Breast epithelium (tissue), 4 donors: ENCODE data around the gene RBPJ. TPM values are rescaled to one million over a fixed set of nuclear protein-coding genes. Genes with fewer than 3 reads are reported as not detected.

ENCODE experiments used
- DNase-seq, 2 donors: peaks; one replicate each; pipeline ENCODE4 v3.0.0-alpha.2; 2019; ENCODE audit warnings: low spot score in 2 of 2
- H3K27ac ChIP-seq, 2 donors: fragments of 200-600 bp; sonication (generic) in 1 of 2; one replicate each; pipeline ENCODE4 v1.5.1; 2016 to 2019; ENCODE audit warnings: mild to moderate bottlenecking in 1 of 2
- H3K27me3 ChIP-seq, 2 donors: fragments of 200-600 bp; sonication (generic) in 1 of 2; one replicate each; pipeline versions ENCODE4 v1.5.1 to v1.6.0; 2017 to 2019; ENCODE audit warnings: control low read depth in 1 of 2, mild to moderate bottlenecking in 1 of 2
- H3K36me3 ChIP-seq: fragments of 200-600 bp; one replicate; pipeline ENCODE4 v1.5.1; 2019
- H3K4me1 ChIP-seq, 2 donors: fragments of 200-600 bp; sonication (generic); one replicate each; pipeline ENCODE4 v1.5.1; 2016 to 2019; ENCODE audit warnings: control low read depth in 1 of 2
- H3K4me3 ChIP-seq, 3 donors: fragments of 200-600 bp; sonication (generic); 1 replicate in 2 of 3; 2 replicates in 1 of 3; pipeline ENCODE4 v1.5.1; 2016 to 2019; ENCODE audit warnings: mild to moderate bottlenecking in 3 of 3, moderate library complexity in 2 of 3
- H3K9me3 ChIP-seq, 2 donors: fragments of 200-600 bp; sonication (generic) in 1 of 2; one replicate each; pipeline ENCODE4 v1.5.1; 2016 to 2019; ENCODE audit warnings: control low read depth in 1 of 2
- POLR2A ChIP-seq: fragments of 450-650 bp; IDR thresholded peaks from one replicate; pipeline ENCODE4 v1.6.1; 2016; ENCODE audit warnings: antibody characterized with exemption, mild to moderate bottlenecking, moderate library complexity
- POLR2AphosphoS5 ChIP-seq, 3 donors: sonication (generic); formaldehyde crosslinking; IDR thresholded peaks; one replicate each; pipeline ENCODE4 v1.6.1; 2017; ENCODE audit warnings: antibody characterized with exemption in 3 of 3
- intact Hi-C: fragments of 100-400 bp; cut with DNase I; formaldehyde crosslinking; loops from one replicate; pipeline ENCODE4 v1.15.1; 2023; ENCODE audit warnings: low total_unique reads
- total RNA-seq, 3 donors: library from RNA; depleted of rRNA; stranded (reverse); fragments of >200 nt; gene quantifications; one replicate each; pipeline ENCODE4 v1.1.0, GENCODE V29; 2016
- TF ChIP-seq, protein P1 (sequence below), 3 donors: fragments of 450-650 bp; IDR thresholded peaks; one replicate each; pipeline ENCODE4 v1.5.1; 2016 to 2017; ENCODE audit warnings: antibody characterized with exemption in 3 of 3, mild to moderate bottlenecking in 3 of 3, moderate library complexity in 3 of 3

Gene RBPJ
- total RNA-seq, 3 donors from 2014 or later = 64.9 to 143 (median 88.7) TPM

DNA sequence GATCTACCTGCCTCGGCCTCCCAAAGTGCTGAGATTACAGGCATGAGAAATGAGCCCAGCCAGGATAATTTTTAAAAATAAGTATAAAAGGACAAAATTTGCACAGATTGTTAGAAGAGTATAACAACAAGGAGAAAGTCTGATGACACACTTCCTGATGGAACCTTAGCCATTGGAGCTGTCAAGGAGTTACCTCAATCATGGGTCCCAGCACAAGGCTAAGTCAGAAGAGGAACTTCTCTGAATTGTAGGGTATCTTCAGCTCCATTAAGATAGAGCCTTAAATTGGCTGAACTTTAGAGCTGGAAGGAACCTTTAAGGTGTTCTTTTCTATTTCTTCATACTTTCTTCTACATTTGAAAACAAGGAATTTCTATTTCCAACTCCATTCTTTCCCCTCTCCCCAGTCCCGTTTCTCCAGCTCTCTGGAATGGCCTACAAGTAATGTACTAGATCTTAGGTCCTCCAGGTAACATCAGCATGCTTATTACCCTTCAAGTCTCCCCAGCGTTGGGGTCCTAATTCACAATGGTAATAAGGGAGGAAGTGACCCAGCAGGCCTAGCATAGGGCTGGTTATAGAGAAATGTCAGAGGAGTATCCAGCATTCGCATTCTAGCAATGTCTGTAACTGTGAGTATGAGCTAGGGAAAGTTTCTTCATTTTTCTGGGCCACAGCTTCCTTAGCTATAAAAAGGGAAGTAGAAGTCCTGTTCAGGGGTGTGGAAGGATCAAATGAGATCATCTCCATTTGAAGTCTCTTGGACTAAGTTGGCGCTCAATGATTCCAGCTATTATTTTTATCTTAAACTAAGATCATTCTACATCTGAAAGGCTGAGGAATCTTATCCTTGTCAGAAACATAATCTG lies 18.5 kb upstream of the RBPJ start:
- no peak for DNase-seq
- TF ChIP-seq POLR2AphosphoS5 (IDR thresholded peaks at IDR 0.05) (no peak), POLR2A (no peak)
- TF ChIP-seq, protein P1, sequence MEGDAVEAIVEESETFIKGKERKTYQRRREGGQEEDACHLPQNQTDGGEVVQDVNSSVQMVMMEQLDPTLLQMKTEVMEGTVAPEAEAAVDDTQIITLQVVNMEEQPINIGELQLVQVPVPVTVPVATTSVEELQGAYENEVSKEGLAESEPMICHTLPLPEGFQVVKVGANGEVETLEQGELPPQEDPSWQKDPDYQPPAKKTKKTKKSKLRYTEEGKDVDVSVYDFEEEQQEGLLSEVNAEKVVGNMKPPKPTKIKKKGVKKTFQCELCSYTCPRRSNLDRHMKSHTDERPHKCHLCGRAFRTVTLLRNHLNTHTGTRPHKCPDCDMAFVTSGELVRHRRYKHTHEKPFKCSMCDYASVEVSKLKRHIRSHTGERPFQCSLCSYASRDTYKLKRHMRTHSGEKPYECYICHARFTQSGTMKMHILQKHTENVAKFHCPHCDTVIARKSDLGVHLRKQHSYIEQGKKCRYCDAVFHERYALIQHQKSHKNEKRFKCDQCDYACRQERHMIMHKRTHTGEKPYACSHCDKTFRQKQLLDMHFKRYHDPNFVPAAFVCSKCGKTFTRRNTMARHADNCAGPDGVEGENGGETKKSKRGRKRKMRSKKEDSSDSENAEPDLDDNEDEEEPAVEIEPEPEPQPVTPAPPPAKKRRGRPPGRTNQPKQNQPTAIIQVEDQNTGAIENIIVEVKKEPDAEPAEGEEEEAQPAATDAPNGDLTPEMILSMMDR (IDR thresholded peaks at IDR 0.05) = no peak
- H3K27me3 ChIP-seq = no peaks in the 10 kb centered on the region
- intact Hi-C loops = no loop called here
- H3K9me3 ChIP-seq = no peaks in the 10 kb centered on the region
- H3K4me1 ChIP-seq = no peaks in the 10 kb centered on the region
- H3K36me3 ChIP-seq = no peaks in the 10 kb centered on the region
- no peak overlapping the region for H3K4me3 ChIP-seq
- H3K27ac ChIP-seq = no peak overlapping the region

- no peaks in the 10 kb centered on the region for H3K9me3 ChIP-seq
- no peak for DNase-seq
- H3K36me3 ChIP-seq = no peaks in the 10 kb centered on the region
- TF ChIP-seq, protein P1 (IDR thresholded peaks at IDR 0.05) = no peak
- TF ChIP-seq POLR2A = no peak
- TF ChIP-seq POLR2AphosphoS5 (IDR thresholded peaks at IDR 0.05) = no peak
- intact Hi-C loops = no loop called here
- H3K27me3 ChIP-seq = no peaks in the 10 kb centered on the region
- H3K4me1 ChIP-seq = no peaks in the 10 kb centered on the region
- no peak overlapping the region for H3K27ac ChIP-seq
- no peak overlapping the region for H3K4me3 ChIP-seq
These were observed 17.8 kb upstream of the RBPJ start for GRCh38 chr4:26303008-26303407.

DNA sequence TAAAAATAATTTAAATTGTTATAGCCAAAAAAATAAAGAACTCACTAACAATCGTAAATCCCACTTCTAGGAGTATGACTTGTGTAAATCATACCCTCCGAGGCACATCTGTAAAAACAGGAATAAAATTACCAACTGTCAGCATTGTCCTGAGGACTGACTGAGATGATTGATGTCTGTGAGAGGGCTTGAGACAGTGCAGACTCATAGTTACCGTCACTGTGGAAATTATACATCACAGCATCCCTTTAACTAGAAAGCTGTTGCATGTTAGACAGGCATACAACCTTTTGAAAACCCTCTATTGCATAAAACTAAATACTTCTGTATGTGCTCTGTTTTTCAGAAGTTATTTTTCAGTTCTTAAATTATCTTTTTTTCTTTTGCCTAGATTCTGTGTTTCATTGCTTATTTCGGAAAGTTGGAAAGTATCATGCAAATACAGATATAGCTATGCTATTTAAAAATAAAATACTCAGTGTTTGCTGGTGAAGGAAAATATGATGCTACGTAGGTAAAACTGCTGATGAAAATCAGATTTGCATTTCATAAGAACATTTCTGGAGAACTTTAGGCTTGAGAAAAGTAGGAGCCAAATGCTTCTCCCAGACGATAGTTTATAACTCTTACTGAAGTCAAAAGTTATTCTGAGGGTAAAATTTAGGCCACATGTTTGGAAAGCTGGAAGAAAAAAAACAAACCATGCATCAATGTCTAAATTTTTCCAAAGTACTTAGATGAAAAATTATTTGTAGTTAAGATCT lies 13.6 kb upstream of the RBPJ start:
- Histone ChIP-seq H3K4me3 (no peak overlapping the region), H3K27ac (no peak overlapping the region), H3K9me3 (no peaks in the 10 kb centered on the region), H3K36me3 (no peaks in the 10 kb centered on the region), H3K4me1 (no peaks in the 10 kb centered on the region), H3K27me3 (no peaks in the 10 kb centered on the region)
- intact Hi-C loops = no loop called here
- DNase-seq = no peak
- TF ChIP-seq POLR2AphosphoS5 (IDR thresholded peaks at IDR 0.05) (no peak), POLR2A (no peak)
- TF ChIP-seq, protein P1 (IDR thresholded peaks at IDR 0.05) = no peak

- H3K4me3 ChIP-seq = no peak overlapping the region
- no peak for DNase-seq
- H3K27me3 ChIP-seq = no peaks in the 10 kb centered on the region
- H3K36me3 ChIP-seq = no peaks in the 10 kb centered on the region
- H3K9me3 ChIP-seq = no peaks in the 10 kb centered on the region
- TF ChIP-seq POLR2AphosphoS5 (IDR thresholded peaks at IDR 0.05) (no peak), POLR2A (no peak)
- TF ChIP-seq, protein P1 (IDR thresholded peaks at IDR 0.05) = no peak
- H3K27ac ChIP-seq = no peak overlapping the region
- intact Hi-C loops = no loop called here
- no peaks in the 10 kb centered on the region for H3K4me1 ChIP-seq
These were observed 12.2 kb upstream of the RBPJ start for GRCh38 chr4:26308568-26308967.

- no peak for DNase-seq
- Histone ChIP-seq H3K4me1 (no peaks in the 10 kb centered on the region), H3K36me3 (no peaks in the 10 kb centered on the region), H3K27me3 (no peaks in the 10 kb centered on the region), H3K9me3 (peaks cover 2 to 10% of the 10 kb centered on the region in 2 donors), H3K27ac (no peak overlapping the region), H3K4me3 (no peak overlapping the region)
- TF ChIP-seq, protein P1 (IDR thresholded peaks at IDR 0.05) = no peak
- TF ChIP-seq POLR2A (no peak), POLR2AphosphoS5 (IDR thresholded peaks at IDR 0.05) (no peak)
- intact Hi-C loops = no loop called here
These were observed 10.6 kb upstream of the RBPJ start for GRCh38 chr4:26310264-26310663.
